Epithelial cell of proximal tubule (primary cell): ENCODE data around the gene DKK1. TPM values are rescaled to one million over a fixed set of nuclear protein-coding genes. Genes with fewer than 3 reads are reported as not detected.

Experiments
- DNase-seq: peaks from one replicate; pipeline ENCODE4 v3.0.0-alpha.2; 2011; ENCODE audit warnings: low read depth
- H3K4me3 ChIP-seq: 2 replicates; pipeline ENCODE4 v1.5.1; 2011; ENCODE audit warnings: low read depth, mild to moderate bottlenecking, low read length
- CTCF ChIP-seq: conservative IDR thresholded peaks from 2 replicates; pipeline ENCODE4 v1.5.1; 2012; ENCODE audit warnings: low read depth, mild to moderate bottlenecking, low read length
- total RNA-seq: library from RNA; depleted of rRNA; stranded (reverse); fragments of >200 nt; gene quantifications from 2 replicates; pipeline ENCODE4 v1.2.3, GENCODE V29; 2015

DKK1 gene
- total RNA-seq = 3.2 and 39.9 TPM in 2 replicates

GRCh38 chr10:52313933-52314821 lies at the start of gene DKK1:
TSS of gene DKK1 (plus strand) at chr10:52314281. CDS start at chr10:52314435, 154 bp downstream.
- TF ChIP-seq CTCF = peak; percentile 70
- DNase-seq = no peak

GRCh38 chr10:52265131-52265926 lies 48.8 kb upstream of the DKK1 start:
- DNase-seq = no peak
- H3K4me3 ChIP-seq = no peak overlapping the region
- TF ChIP-seq CTCF = no peak

More at GRCh38 chr10:52313933-52314821, at the start of gene DKK1:
- H3K4me3 ChIP-seq = peak within 1 kb of the TSS; percentile 58

GRCh38 chr10:52266858-52267257 lies 47.2 kb upstream of the DKK1 start:
- no peak for DNase-seq
- H3K4me3 ChIP-seq = no peak overlapping the region
- no peak for TF ChIP-seq CTCF

- no peak for DNase-seq
- TF ChIP-seq CTCF = no peak
- no peak overlapping the region for H3K4me3 ChIP-seq
Measured at GRCh38 chr10:52268790-52269189, 45.3 kb upstream of the DKK1 start.

- H3K4me3 ChIP-seq = no peak overlapping the region
- no peak for DNase-seq
- TF ChIP-seq CTCF = no peak
Measured at GRCh38 chr10:52269233-52269632, 44.8 kb upstream of the DKK1 start.

- TF ChIP-seq CTCF = no peak
- no peak overlapping the region for H3K4me3 ChIP-seq
- no peak for DNase-seq
Measured at GRCh38 chr10:52276163-52276562, 37.9 kb upstream of the DKK1 start.
